Subcutaneous abdominal adipose tissue (tissue), 5 donors: ENCODE results near the gene IL4.

Experiments used
- H3K27ac ChIP-seq: one replicate; pipeline ENCODE4 v1.7.0; 2013; ENCODE audit warnings: low read depth, mild to moderate bottlenecking, inconsistent platforms, low read length, moderate library complexity
- H3K27me3 ChIP-seq, 5 donors: one replicate each; pipeline ENCODE4 v1.7.0; 2013; ENCODE audit warnings: low read length in 5 of 5, inconsistent platforms in 1 of 5; ENCODE audit not compliant: control insufficient read depth in 5 of 5, insufficient read depth in 4 of 5
- H3K36me3 ChIP-seq, 5 donors: one replicate each; pipeline ENCODE4 v1.7.0; 2013; ENCODE audit warnings: low read length in 5 of 5; ENCODE audit not compliant: control insufficient read depth in 5 of 5, insufficient read depth in 5 of 5
- H3K4me1 ChIP-seq, 5 donors: one replicate each; pipeline ENCODE4 v1.7.0; 2013; ENCODE audit warnings: low read length in 5 of 5, mild to moderate bottlenecking in 3 of 5, moderate library complexity in 1 of 5; ENCODE audit not compliant: control insufficient read depth in 5 of 5, insufficient read depth in 5 of 5
- H3K4me3 ChIP-seq, 5 donors: one replicate each; pipeline ENCODE4 v1.7.0; 2013; ENCODE audit warnings: low read length in 5 of 5, low read depth in 1 of 5
- H3K9ac ChIP-seq, 5 donors: one replicate each; pipeline ENCODE4 v1.7.0; 2013; ENCODE audit warnings: low read length in 5 of 5, mild to moderate bottlenecking in 4 of 5, moderate library complexity in 3 of 5
- H3K9me3 ChIP-seq, 5 donors: one replicate each; pipeline ENCODE4 v1.7.0; 2013; ENCODE audit warnings: low read length in 5 of 5; ENCODE audit not compliant: control insufficient read depth in 5 of 5
- donor health status: healthy.
- donor health status: healthy.
- donor health status: healthy.
- donor health status: healthy.
- donor health status: healthy.

The IL4 gene

GRCh38 chr5:132674671-132675506, 1.1 kb downstream of the IL4 start:
- no peaks in the 10 kb centered on the region for H3K36me3 ChIP-seq
- H3K9me3 ChIP-seq, result no peaks in the 10 kb centered on the region
- H3K4me1 ChIP-seq, result peaks cover 0 to 22% (median 12%) of the 10 kb centered on the region in 5 donors
- H3K27me3 ChIP-seq, result no peaks in the 10 kb centered on the region
- H3K27ac ChIP-seq, result no peak overlapping the region
- no peak overlapping the region for H3K4me3 ChIP-seq
- H3K9ac ChIP-seq, result peak overlapping the region in 1 of 5 donors; percentile 14

GRCh38 chr5:132675936-132676689, 2.3 kb downstream of the IL4 start:
- Histone ChIP-seq H3K27me3 (no peaks in the 10 kb centered on the region), H3K9ac (no peak overlapping the region), H3K27ac (no peak overlapping the region), H3K4me1 (peaks cover 0 to 22% (median 12%) of the 10 kb centered on the region in 5 donors), H3K4me3 (no peak overlapping the region), H3K9me3 (no peaks in the 10 kb centered on the region), H3K36me3 (no peaks in the 10 kb centered on the region)

GRCh38 chr5:132677191-132677590, 3.4 kb downstream of the IL4 start:
- Histone ChIP-seq H3K4me1 (peaks cover 0 to 22% (median 12%) of the 10 kb centered on the region in 5 donors), H3K4me3 (no peak overlapping the region), H3K27me3 (no peaks in the 10 kb centered on the region), H3K27ac (no peak overlapping the region), H3K9me3 (no peaks in the 10 kb centered on the region), H3K36me3 (no peaks in the 10 kb centered on the region), H3K9ac (no peak overlapping the region)

DNA sequence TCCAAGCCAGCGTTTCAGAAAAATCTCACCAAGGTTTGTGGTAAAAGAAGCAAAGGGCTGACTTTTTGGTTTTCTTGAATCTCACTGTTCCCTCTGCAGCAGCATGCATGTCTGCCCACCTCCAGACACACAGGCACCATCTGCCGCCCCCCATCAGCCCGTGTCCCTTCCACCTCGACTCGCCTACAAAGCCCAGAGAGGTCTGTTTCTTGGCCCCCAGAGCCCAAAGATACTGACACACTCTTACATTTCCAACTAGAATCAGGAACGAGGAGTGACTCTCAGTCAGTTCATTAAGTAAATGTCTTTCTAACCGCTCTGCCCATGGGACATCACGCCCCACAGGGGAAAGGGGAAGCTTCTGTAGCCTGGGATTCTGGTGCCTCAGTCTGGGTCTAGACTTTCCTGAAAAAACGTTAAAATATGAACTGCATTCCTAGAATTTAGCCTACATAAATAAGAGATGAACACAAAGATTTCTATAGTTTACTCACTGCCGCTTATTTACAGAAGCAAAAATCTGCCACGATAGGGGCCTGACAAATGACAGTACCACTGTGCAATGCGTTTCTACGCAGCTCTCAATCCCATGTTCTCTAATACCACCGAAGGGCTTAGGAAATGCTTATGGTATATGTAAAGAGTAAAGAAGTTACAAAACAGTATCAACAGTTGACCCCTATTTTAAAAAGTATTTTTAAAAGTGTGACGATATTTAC, 4.1 kb downstream of the IL4 start:
- Histone ChIP-seq H3K27me3 (no peaks in the 10 kb centered on the region), H3K9me3 (no peaks in the 10 kb centered on the region), H3K4me1 (peaks cover 0 to 22% (median 12%) of the 10 kb centered on the region in 5 donors), H3K9ac (no peak overlapping the region), H3K4me3 (no peak overlapping the region), H3K27ac (no peak overlapping the region), H3K36me3 (no peaks in the 10 kb centered on the region)

- no peaks in the 10 kb centered on the region for H3K36me3 ChIP-seq
- no peak overlapping the region for H3K9ac ChIP-seq
- no peaks in the 10 kb centered on the region for H3K27me3 ChIP-seq
- no peak overlapping the region for H3K27ac ChIP-seq
- H3K4me1 ChIP-seq, result peaks cover 0 to 22% (median 12%) of the 10 kb centered on the region in 5 donors
- H3K9me3 ChIP-seq, result no peaks in the 10 kb centered on the region
- H3K4me3 ChIP-seq, result no peak overlapping the region
Measured at GRCh38 chr5:132678735-132679134, 4.9 kb downstream of the IL4 start.

DNA sequence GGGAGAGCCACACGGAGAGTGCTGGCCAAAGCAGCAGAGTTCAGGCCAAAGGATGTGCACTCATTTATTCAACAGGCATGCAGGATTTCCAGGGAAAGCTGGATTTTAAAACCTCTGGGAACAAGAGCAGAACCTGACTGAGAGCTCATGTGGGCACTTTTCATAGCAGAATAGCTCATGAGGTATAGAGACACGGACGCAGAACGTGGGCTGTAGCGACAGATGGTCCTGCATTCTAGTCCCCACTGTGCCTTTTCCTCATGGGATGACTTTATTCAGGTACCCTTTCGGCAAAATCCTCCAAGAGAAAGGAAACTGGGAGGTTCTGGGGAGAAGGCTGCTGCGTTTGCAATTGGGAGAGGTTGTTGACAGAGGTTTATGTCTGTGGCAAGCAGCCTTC, 5.4 kb downstream of the IL4 start:
- H3K9me3 ChIP-seq, result no peaks in the 10 kb centered on the region
- no peak overlapping the region for H3K9ac ChIP-seq

GRCh38 chr5:132679717-132680380, 6.1 kb downstream of the IL4 start:
- no peak overlapping the region for H3K9ac ChIP-seq
- no peaks in the 10 kb centered on the region for H3K36me3 ChIP-seq
- H3K4me3 ChIP-seq, result no peak overlapping the region
- H3K9me3 ChIP-seq, result no peaks in the 10 kb centered on the region
- H3K27ac ChIP-seq, result no peak overlapping the region
- H3K27me3 ChIP-seq, result no peaks in the 10 kb centered on the region
- H3K4me1 ChIP-seq, result peaks cover 0 to 14% (median 8%) of the 10 kb centered on the region in 5 donors

More for the DNA sequence above, 5.4 kb downstream of the IL4 start:
- Histone ChIP-seq H3K4me3 (no peak overlapping the region), H3K27ac (no peak overlapping the region), H3K36me3 (no peaks in the 10 kb centered on the region), H3K4me1 (peaks cover 0 to 19% (median 12%) of the 10 kb centered on the region in 5 donors), H3K27me3 (no peaks in the 10 kb centered on the region)

DNA sequence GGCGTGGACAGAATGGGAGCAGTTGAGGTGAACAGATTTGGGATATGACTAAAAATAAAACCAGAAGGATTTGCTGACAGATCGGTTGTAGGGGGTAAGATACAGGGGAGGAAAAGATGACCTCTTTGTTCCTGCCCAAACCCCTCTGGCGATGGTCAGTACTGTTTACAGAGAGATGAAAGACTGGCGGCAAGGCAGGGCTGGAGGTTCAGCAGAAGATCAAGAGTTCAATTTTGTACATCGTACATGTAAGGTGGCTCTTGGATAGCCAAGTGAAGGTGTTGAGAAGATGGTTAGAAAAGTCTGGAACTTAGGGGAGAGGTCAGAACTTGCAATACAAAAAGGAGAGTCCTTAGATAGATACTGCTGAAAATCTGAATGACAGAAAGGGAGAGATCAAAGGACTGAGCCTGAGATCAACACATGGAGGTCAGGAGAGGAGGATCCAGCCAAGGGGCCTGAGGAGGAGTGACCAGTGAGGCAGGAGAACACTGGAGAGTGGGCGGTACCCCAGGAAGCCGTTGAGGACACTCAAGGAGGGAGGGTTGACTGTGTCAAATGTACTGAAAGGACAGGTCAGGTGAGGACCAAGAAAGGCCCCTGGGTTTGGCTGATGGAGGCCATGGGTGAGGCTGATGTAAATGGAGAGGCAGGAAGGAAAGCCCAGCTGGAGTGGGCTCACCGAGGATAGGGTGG, 7.1 kb downstream of the IL4 start:
- H3K27me3 ChIP-seq, result no peaks in the 10 kb centered on the region
- H3K9ac ChIP-seq, result no peak overlapping the region
- no peak overlapping the region for H3K4me3 ChIP-seq
- H3K36me3 ChIP-seq, result no peaks in the 10 kb centered on the region
- no peak overlapping the region for H3K27ac ChIP-seq
- no peaks in the 10 kb centered on the region for H3K9me3 ChIP-seq
- peaks cover 0 to 11% (median 6%) of the 10 kb centered on the region in 5 donors for H3K4me1 ChIP-seq

GRCh38 chr5:132681476-132681831, 7.7 kb downstream of the IL4 start:
- no peaks in the 10 kb centered on the region for H3K27me3 ChIP-seq
- no peak overlapping the region for H3K9ac ChIP-seq
- peaks cover 0 to 11% (median 6%) of the 10 kb centered on the region in 5 donors for H3K4me1 ChIP-seq
- H3K4me3 ChIP-seq, result no peak overlapping the region
- H3K36me3 ChIP-seq, result no peaks in the 10 kb centered on the region
- H3K27ac ChIP-seq, result no peak overlapping the region
- H3K9me3 ChIP-seq, result no peaks in the 10 kb centered on the region
